GM21447 (cell line): Measurements from ENCODE around the gene NXNL2.

Experiments used
- ATAC-seq: cut with Tn5 transposase; IDR thresholded peaks from one replicate; pipeline ENCODE4 v1.9.1; 2021; ENCODE audit not compliant: unreplicated experiment

Gene NXNL2

DNA sequence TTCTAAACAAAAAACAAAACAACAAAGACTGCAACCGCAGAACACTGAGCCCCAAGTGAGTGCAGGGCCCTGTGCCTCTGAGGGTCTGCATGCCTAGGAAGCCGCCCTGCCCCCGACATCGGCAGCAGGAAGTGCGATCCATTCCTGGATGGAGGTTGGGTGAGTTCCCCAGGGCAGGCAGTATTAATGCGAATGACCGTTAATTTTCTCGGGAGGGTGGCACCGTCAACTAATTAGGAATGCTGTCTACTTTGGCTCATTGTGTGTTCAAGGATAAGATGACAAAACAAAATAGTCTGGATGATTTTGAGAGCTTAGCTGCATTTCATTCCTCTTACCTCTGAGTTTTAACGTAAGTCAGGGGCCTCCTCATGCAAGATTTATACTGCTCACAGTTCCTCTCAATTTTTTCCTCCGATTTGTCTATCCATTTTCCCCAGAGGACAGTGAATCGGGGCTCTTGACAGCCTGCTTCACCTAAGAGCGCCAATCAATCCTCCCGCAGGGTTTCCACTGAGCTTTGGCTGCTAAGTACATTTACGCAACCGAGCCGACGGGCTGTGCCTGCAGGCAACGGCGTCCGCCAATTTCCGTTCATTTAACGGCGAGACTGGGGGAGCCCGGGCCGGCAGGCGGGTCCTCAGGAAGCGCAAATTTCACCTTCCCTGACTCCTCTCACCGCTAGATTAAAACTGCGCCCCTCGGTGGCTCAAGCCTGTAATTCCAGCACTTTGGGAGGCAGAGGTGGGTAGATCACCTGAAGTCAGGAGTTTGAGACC lies 2.9 kb upstream of the NXNL2 start:
- no peak for ATAC-seq

DNA sequence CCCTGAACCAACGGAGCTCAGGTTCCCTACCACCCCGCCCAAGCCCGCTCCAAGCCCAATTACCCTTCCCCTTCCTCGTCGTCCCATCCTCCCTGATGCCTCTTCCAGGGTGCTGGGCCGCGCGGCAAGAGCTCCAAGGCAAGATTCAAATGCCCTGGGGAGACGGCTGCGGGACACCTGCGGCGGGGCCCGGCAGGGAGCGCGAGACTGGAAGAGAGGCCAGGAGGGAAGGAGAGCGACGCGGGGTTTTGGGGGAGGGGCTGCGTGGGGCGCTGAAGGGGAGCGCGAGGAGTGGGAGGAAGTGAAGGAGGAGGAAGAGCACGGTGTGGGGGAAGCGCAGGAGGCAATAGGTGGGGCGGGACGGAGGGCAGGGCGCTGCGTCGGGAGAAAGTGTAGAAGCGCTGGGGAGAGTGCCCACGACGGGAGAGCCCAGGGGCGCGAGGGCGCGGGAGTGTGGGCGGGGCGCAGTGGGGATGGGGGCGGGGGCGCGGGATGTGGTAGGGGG lies 975 bp upstream of the NXNL2 start:
- ATAC-seq, result no peak

DNA sequence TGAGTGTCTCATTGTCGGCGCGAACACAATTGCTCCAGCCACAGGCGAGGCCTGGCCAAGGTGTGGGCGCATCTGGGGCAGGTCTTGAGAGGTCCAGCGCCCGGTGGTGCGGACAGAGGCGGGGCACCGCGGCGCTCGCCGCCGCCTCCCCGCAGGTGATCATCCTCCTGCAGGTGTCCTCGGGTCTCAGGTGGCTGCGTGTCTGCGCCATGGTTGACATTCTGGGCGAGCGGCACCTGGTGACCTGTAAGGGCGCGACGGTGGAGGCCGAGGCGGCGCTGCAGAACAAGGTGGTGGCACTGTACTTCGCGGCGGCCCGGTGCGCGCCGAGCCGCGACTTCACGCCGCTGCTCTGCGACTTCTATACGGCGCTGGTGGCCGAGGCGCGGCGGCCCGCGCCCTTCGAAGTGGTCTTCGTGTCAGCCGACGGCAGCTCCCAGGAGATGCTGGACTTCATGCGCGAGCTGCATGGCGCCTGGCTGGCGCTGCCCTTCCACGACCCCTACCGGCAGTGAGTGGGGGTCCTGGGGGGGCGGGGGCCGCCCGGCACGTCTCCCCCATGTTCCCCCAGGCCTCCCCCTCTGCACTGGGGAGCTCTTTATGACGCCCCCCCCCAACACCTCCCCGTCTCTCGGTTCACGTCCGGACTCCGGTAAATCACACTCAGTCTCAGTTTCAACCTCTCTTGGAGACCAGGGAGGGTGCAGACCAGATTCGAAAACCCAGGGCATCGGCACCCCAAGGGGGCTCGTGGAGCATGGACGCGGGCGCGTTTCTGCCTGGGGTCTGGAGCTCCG lies 446 bp downstream of the NXNL2 start:
- no peak for ATAC-seq

DNA sequence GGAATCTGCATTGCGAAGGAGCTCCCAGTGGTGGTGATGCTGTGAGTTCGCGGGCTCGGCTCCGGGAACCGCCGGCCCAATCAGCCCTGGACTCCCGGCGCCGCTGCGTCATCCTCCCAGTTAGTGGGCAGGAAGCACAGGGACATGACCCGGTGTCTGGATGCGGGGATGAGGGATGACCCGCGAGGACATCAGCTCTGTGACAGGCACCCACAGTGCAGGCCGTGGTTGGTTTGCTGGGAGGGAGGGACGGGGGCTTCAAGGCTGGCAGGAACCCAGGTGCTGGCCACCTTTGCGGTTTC lies 996 bp downstream of the NXNL2 start:
- ATAC-seq, result no peak

DNA sequence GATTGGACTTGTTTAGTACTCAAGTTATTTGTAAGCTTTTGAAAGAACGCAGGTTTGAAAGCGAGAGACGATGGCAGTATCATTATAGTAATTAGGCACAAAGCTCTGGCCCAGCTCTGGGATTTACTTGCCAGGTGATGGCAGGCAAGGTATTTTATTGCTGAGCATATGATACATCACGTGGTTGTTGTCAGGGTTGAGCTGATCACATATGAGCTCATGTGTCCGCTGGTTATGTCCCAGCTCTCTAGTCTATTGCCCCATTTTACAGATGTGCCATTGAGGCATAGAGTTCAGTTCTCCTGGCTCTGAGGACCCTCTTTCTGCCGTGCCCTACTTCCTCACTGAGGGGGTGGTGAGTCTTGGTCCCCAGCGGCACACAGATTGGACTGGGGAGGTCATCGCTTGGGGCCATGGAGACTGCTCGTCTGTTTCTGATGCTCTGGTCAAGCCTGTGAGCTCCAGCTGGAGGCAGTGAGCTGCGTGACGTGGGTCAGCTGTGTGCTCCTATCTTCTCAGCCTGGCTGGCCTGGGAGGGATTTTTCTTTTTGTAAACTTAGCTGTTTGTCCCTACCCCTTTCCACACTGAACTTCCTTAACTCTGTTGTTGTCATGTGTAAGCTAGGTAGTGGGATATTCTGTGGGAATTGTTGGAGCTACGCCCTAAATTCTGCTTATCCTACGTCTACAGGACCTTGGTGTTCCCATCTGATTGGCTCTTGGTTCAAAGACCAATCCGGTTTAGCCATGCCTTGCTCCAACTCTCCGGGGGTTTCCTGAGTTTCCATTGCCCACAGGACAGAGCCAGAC lies 2.2 kb downstream of the NXNL2 start:
- ATAC-seq, result no peak

DNA sequence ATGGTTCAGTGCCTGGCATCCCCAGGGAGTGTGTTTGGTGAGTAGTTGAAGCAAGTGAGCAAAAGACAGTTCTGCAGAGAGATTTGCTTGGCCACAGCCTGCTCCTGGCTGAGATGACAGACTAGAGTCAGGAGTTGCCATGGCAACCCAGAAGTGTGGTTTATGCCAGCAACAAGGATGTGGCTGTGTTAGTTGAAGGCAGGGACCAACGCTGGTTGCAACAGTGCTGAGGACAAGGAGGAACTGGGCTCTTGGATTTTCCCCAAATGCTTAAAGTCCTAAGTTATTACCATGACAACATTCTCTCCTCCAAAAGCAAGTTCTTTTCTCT lies 2.7 kb downstream of the NXNL2 start:
- ATAC-seq, result no peak

DNA sequence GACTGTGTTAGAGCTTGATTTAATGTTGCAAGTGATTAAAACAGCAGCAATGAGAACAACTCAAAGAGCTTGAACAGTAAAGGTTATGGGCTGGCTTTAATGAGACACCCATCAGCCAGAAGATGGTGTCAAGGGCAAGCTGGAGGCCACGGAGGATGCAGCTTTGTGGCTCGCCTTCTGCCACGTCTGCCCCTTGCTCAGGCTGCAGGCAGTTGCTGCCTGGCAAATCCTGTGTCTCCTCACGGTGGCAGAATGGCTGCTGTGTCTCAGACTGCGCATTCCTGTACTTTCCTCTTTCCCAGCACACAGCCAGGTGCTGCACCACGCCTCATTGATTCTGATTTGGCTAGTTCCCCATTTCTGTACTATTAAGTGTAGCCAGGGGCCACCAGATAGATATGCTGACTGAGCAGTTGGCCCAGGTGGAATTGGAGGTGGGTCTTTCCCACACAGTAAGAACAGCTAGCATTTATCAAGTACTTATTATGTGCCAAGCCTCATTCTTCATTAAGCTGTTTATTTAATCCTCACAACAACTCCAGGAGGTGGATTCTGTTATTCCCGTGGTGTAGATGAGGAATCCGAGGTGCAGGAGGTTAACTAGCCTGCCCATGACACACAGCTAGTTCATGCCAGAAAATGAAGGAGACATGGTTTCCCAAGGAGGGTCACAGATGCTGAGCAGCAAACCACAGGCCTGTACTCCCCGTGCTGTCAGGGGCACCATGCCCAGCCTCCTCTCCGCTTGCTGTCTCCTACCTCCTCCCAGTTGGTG lies 3.5 kb downstream of the NXNL2 start:
- no peak for ATAC-seq

DNA sequence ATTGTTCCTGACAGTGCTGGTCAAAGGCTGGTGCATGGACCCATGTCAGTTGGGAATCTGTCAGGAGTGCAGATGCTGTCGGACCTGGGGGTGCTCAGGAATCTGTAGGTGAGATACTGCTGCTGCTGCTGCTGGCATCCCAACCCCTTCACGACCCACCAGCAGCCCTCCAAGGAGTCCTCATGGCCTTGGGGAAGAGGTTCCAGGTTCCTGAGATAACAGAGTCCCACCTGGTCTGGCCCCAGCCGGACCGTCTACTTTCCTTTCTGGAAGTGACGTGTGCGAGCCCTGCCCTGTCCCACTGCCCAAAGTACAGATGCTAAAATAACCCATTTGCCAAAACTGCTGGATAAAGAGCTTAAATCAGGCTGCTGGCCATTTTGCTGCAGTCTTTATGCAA lies 4.3 kb downstream of the NXNL2 start:
- no peak for ATAC-seq

DNA sequence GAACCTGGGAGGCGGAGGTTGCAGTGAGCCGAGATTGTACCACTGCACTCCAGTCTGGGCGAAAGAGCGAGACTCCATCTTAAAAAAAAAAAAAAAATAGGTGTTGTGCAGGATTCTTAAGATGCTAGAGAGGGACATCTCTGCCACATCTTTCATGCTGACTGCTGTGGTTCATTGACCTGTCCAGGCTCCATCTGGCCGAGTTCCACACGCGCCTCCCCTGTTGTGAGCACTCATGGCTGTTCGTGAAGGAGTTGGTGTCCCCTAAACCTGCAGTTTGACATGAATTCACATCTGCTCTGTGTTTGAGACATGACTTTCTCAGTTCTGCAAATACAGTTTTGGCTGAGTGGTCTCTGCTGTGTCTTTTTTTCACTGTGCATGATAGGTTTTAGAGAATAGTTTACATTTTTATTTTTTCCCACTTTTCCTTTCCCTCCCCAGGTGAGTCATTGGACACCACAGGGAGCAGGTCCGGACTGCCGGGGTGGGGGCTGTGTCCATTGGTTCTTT lies 5.3 kb downstream of the NXNL2 start:
- no peak for ATAC-seq

DNA sequence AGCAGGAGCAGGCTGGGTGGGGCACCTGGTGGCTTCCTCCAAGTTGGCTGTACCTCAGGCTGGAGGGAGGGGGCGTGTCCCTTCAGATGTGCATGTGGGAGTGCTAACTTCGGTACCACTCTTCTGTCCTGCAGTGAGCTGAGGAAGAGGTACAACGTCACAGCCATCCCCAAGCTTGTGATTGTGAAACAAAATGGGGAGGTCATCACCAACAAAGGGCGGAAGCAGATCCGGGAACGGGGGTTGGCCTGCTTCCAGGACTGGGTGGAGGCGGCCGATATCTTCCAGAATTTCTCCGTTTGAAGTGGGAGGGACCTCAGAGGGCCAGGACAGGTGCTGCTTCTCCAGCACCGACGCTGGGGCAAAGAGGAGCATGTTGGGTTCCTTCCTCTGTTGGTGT lies 9.3 kb downstream of the NXNL2 start:
- ATAC-seq, result no peak

DNA sequence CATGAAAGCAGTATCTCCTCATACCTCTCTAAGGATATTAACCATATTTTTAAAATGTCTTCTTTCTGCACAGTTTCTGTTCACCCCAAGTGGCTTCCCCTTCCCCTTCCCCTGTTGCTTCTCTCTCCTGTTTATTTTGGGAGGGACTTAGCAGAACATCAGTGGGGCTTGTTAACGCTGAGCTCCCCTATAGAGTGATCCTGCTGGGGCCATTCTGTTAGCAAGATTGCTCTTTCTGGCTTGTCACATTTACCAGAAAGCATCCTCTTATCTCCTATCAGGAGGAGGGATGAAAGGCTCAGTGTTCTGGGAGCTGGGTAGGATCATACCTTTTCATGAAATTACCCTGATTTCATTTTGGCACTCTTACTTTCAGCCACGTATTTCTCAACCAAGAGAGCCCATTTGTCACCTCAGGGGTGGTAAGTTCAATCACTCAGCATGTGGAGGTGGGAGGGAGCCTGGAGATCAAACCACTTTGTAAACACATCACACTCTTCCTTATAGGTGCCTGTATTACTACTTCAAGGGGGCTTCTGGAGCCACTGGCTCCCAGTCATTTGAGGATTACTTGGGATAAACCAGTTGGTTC lies 16.7 kb downstream of the NXNL2 start:
- ATAC-seq, result no peak

DNA sequence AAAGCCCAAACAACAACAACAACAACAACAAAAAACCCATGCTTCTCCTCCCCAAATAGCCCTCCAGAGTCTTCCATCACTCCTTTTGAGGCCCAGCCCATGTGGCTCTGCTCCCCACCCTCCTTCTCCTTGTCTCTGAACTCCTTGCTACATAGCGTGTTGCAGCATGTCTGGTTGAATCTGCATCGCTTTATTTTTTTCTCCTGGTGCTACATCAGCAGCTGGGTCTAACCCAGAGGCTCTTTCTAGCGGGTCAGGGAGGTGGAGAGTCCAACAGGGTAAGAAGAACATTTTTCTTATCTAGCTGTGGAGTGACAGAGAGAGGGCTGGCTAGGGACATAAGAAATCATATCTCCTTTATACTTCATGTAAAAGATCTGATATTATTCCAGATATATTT lies 18.4 kb downstream of the NXNL2 start:
- no peak for ATAC-seq

DNA sequence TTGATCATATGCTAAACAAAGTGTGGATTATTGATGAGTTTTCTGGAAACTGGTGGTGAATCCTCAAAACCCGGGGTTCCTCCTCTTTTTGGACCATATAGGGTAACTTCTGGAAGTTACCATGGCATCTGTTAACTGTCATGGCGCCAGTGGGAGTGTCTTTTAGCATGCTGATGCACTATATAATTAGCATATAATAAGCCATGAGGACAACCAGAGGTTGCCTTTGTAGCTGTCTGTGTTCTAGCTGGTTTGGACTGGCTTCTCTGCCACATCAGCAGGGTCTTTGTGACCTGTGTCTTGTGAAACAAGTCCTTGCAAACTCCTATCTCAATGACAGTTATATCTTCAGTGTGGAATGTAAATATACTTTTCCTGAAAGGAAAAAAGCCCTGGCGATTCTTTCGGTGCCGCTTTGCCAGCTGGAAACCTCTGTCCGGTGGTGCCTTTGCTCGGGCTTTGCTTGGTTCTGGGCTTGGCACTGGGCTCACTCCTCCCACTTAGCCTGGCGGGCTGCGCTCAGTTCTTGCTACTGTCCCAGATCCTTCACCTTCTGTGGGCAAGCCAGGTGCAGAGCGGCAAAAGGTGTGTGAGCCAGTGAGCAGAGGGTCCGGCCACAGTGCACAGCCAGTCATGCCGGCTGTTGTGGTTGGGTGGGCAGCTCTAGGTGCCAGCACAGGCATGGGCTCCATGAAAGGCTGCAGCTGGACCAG lies 20.4 kb downstream of the NXNL2 start:
- no peak for ATAC-seq

DNA sequence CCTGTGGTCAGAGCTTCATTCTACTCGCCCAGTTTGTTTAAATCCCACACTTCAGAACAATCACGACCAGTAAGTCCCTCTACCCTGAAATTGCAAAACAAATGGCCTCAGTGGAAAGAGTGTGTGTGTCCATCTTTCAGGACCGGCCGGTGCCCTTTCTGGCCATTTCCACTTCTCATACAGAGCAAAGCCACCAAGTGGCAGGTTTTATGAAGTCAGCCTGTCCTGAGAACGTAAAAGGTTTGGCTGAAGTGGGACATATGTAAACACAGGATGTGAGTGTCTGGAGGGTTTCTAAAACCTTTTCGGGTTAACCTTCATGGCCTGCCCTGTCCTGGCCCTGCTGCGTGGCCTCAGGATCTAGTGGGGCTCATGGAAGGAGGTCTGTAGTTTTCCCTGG lies 24.7 kb downstream of the NXNL2 start:
- no peak for ATAC-seq

DNA sequence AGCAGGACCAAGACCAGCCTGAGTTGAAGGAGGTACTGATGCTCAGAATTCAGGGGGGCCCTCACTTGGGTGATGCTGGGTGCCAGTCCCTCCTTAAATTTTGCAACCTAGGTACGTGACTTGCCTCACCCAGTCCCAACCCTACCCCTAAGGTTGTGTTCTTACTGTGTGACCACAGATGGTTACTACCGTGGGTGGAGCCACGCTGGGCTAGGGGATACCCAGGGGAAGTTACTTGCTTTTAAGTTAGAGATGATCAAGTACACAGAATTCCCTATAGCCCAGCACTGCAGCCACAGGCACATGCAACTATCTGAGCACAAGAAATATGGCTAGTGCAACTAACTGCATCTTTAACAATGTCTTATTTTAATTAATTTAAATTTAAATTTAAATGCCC lies 32.9 kb downstream of the NXNL2 start:
- peak; percentile 81 for ATAC-seq

DNA sequence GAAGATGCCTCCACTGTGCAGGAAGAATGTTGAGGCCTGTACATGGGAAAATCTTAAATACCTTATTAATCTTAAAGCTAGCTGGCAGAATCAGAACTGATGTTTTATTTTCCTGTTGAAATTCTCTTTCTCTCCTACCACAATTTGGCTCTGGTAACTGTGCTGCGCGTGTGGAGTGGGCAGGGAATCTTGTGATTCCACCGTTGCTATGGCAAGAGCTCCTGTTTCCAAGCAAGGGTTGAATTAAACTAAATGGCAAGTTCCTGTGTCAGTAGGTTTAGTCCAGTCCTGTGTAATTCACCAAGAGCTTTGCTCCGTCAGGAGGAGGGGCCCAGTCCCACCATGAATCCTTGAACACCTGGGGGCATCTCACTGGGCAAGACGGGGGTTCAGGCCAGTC lies 36.4 kb downstream of the NXNL2 start:
- ATAC-seq, result no peak

DNA sequence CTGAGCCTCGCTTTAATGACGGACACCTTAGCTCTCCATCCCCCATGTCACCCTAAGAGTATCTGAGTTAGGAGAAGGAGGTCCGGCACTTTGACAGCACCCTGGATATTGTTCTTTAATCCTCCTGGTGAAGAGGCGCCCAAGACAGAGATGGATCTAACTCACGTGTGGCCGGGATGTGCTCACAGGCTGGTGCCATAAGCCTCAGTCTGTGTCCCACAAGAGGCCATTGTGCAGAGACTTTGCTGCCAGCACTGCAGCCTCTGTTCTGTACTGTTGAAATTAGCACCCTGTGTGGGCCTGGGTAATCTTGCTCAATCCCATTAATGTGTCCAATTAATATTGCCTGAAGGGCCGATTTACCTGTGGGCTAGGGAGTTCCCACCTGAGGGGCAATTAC lies 37.7 kb downstream of the NXNL2 start:
- ATAC-seq, result no peak

DNA sequence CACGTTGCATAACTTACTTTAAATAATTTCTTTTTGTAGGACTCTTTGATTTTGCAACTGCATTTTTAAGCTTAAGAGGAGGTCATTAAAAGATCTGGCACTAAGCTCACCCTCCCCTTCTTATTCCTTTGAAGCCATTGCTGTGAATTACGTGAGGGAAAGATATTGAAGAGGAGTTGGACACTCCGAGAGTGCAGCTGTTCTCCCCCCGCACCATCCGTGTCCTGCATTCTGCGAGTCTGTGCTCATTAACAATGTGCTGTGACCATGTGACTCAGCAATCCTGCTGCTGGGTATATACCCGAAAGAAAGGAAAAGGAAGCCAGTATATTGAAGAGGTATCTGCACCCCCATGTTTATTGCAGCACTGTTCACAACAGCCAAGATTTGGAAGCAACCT lies 40.0 kb downstream of the NXNL2 start:
- no peak for ATAC-seq

DNA sequence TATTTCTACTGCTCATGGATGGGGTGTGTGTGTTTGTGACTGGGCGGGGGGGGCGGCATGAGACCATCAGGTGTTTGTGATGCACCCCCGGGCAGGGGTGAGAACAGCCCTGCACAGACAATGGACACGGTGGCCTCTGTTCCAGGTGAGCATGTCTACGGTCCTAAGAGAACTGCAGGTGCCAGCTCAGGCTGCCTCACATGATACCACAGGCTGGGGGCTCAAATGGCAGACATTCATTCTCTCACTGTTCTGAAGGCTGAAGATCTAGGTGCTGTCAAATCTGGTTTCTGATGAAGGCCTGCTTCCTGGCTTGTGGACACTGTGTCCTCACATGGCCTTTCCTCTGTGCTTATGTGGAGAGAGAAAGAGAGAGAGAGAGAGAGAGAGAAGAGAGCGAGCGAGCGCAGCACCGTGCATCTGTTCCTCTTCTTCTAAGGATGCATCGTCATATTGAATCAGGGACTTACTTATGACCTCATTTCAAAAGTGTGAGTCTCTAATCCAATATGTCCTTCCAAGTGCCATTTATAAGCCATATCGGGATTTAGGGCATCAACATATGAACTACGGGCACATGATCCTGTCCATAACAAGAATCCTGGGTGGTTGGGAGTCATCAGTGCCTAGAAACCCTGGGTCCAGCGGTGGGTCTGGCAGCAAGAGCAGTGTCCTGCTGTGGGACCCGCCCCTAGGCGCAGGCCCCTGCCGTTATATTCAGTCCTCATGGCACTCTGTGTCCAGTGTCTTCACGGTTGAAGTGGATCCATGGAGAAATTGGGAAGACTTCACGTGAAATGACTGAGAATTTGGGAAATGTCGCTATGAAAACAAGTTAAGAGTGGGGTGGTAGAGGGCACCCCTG lies 42.5 kb downstream of the NXNL2 start:
- ATAC-seq, result no peak
